Lower leg skin (tissue), 3 donors: ENCODE results near the gene DLG2.

Source experiments
- POLR2A ChIP-seq, 2 donors: fragments of 450-650 bp; IDR thresholded peaks; one replicate each; pipeline ENCODE4 v1.6.1; 2016 to 2017; ENCODE audit warnings: antibody characterized with exemption in 2 of 2, mild to moderate bottlenecking in 1 of 2, moderate library complexity in 1 of 2
- TF ChIP-seq, protein P1 (sequence below), 3 donors: fragments of 450-650 bp; IDR thresholded peaks; one replicate each; pipeline ENCODE4 v1.5.1; 2016; ENCODE audit warnings: antibody characterized with exemption in 3 of 3, mild to moderate bottlenecking in 3 of 3, moderate library complexity in 2 of 3

- TF ChIP-seq, protein P1, sequence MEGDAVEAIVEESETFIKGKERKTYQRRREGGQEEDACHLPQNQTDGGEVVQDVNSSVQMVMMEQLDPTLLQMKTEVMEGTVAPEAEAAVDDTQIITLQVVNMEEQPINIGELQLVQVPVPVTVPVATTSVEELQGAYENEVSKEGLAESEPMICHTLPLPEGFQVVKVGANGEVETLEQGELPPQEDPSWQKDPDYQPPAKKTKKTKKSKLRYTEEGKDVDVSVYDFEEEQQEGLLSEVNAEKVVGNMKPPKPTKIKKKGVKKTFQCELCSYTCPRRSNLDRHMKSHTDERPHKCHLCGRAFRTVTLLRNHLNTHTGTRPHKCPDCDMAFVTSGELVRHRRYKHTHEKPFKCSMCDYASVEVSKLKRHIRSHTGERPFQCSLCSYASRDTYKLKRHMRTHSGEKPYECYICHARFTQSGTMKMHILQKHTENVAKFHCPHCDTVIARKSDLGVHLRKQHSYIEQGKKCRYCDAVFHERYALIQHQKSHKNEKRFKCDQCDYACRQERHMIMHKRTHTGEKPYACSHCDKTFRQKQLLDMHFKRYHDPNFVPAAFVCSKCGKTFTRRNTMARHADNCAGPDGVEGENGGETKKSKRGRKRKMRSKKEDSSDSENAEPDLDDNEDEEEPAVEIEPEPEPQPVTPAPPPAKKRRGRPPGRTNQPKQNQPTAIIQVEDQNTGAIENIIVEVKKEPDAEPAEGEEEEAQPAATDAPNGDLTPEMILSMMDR (IDR thresholded peaks at IDR 0.05), result no peak
- no peak for TF ChIP-seq POLR2A (IDR thresholded peaks at IDR 0.05)
These were observed 1913.4 kb downstream of the DLG2 start for GRCh38 chr11:83713708-83714107.
